GM12865 (cell line): ENCODE measurements around the gene EPHA3.

Source experiments
- DNase-seq: peaks from one replicate; pipeline ENCODE4 v3.0.0; 2010; ENCODE audit warnings: low read depth
- H3K4me3 ChIP-seq: 2 replicates; pipeline ENCODE4 v1.5.1; 2011; ENCODE audit warnings: mild to moderate bottlenecking, low read depth, low read length, control low read depth
- CTCF ChIP-seq: IDR thresholded peaks from 2 replicates; pipeline ENCODE4 v1.5.1; 2011; ENCODE audit warnings: low read length, control low read depth, low read depth, inconsistent platforms; ENCODE audit not compliant: insufficient read depth; ENCODE audit errors: missing control alignments

The EPHA3 gene

GRCh38 chr3:89373434-89373833 is 266.0 kb downstream of the EPHA3 start:
- TF ChIP-seq CTCF, result no peak
- no peak for DNase-seq

GRCh38 chr3:89375451-89375850 is 268.0 kb downstream of the EPHA3 start:
- DNase-seq, result no peak
- TF ChIP-seq CTCF, result no peak
- no peak overlapping the region for H3K4me3 ChIP-seq

More at GRCh38 chr3:89373434-89373833, 266.0 kb downstream of the EPHA3 start:
- no peak overlapping the region for H3K4me3 ChIP-seq

- no peak overlapping the region for H3K4me3 ChIP-seq
- no peak for DNase-seq
- TF ChIP-seq CTCF, result no peak
These were observed 272.6 kb downstream of the EPHA3 start for GRCh38 chr3:89380016-89380415.

DNA sequence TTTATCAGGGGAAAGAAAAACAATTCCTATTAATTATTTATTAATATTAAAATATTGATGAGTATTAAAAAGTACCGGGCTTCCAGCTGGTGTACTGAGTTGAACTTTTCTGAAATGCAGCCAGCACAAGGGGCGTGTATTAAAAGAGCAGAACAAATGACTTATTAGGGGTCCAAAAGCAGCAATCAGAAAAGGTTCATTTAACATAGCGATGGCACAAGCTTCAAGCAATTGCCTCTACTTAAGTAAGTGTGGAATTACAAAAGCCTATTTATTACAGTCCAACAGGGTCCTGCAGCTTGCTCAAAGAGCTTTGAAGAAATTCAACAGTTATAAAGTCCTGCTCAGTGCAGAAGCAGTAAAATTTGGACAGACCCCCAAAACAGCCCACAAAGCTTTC is 285.6 kb downstream of the EPHA3 start:
- no peak for TF ChIP-seq CTCF
- DNase-seq, result no peak
- H3K4me3 ChIP-seq, result no peak overlapping the region

- TF ChIP-seq CTCF, result no peak
- no peak for DNase-seq
- no peak overlapping the region for H3K4me3 ChIP-seq
These were observed 288.0 kb downstream of the EPHA3 start for GRCh38 chr3:89395456-89395855.

DNA sequence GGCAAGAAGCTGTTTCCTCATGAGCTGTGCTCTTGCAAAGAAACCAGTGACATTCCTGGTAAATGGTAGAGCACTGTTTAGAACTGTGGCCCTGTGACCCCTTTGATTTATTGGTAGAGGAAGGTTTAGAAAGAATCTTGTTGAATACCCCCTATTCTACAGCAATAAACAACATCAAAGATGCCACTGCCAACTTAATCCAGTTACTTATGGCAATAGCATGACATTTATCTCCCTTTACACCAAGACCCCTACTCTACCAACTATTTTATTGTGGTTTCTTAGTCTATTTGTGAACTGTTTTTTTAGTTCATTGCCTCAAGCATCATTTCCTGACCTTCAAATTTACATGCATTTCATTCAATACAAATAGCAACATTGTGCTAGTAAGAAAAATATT is 288.6 kb downstream of the EPHA3 start:
- TF ChIP-seq CTCF, result no peak
- no peak for DNase-seq
- no peak overlapping the region for H3K4me3 ChIP-seq

- no peak for TF ChIP-seq CTCF
- no peak for DNase-seq
- no peak overlapping the region for H3K4me3 ChIP-seq
These were observed 294.6 kb downstream of the EPHA3 start for GRCh38 chr3:89402051-89402450.
